ENCODE data around the gene SPRR2G. TPM values are rescaled to one million over a fixed set of nuclear protein-coding genes. Genes with fewer than 3 reads are reported as not detected.

SPRR2G gene
- polyA plus RNA-seq, 2 of the 4 experiments (the other 2 are of a cell fraction) = not detected

- ChIA-PET POLR2A (no interaction called here), CTCF (interaction anchor here (1.0 kb wide), 1 partner anchor 196 kb away, joined by 3 read pairs; no protein-coding TSS in a partner anchor)
- FAIRE-seq = no peak
- no peak overlapping the region for H3K4me3 ChIP-seq
- no peaks in the 10 kb centered on the region for H3K9me3 ChIP-seq
- H3K27ac ChIP-seq = no peak overlapping the region
- no peaks in the 10 kb centered on the region for H3K4me1 ChIP-seq
- no peak for DNase-seq (ENCODE audit: low read depth in 1 of 2, low spot score in 1 of 2)
- WGBS (ENCODE audit: missing lambda C conversion rate) = 13% methylated on average over 3 of the region's 3 CpGs
- no peak for ATAC-seq
- no peak for TF ChIP-seq SREBF2 (IDR thresholded peaks at IDR 0.05)
- TF ChIP-seq NFE2L2 (conservative IDR thresholded peaks at IDR 0.05; ENCODE audit: low read length) = no peak
- TF ChIP-seq MYC (IDR thresholded peaks at IDR 0.05; ENCODE audit: borderline replicate concordance, low read length) = no peak
- TF ChIP-seq POLR2A (IDR thresholded peaks at IDR 0.05; ENCODE audit: low read length) = no peak
- no peak for TF ChIP-seq POLR2AphosphoS2 (conservative IDR thresholded peaks at IDR 0.05; ENCODE audit: low read length)
- no peak for TF ChIP-seq HDAC2 (IDR thresholded peaks at IDR 0.05)
- TF ChIP-seq TFCP2L1 (CRISPR knock-in tag; IDR thresholded peaks at IDR 0.05) = no peak
- TF ChIP-seq ZSCAN20 (CRISPR knock-in tag; IDR thresholded peaks at IDR 0.05) = no peak
- TF ChIP-seq FOSB (CRISPR knock-in tag; IDR thresholded peaks at IDR 0.05) = no peak
- TF ChIP-seq JUNB (IDR thresholded peaks at IDR 0.05) = no peak
- no peak for TF ChIP-seq PBX3 (IDR thresholded peaks at IDR 0.05)
- no peak for TF ChIP-seq NR3C1 (IDR thresholded peaks at IDR 0.05)
- no peak for TF ChIP-seq CHD2 (IDR thresholded peaks at IDR 0.05; ENCODE audit: low read length, partially characterized antibody)
- TF ChIP-seq ZC3H11A (IDR thresholded peaks at IDR 0.05) = no peak
- TF ChIP-seq USF2 (IDR thresholded peaks at IDR 0.05) = no peak
- TF ChIP-seq ELK1 (IDR thresholded peaks at IDR 0.05; ENCODE audit: low read depth, low read length) = no peak
- H3K4me2 ChIP-seq = no peak overlapping the region
These were observed 9.3 kb downstream of the SPRR2G start for GRCh38 chr1:153141377-153141776.

- no peak overlapping the region for H3K27ac ChIP-seq
- ATAC-seq (no peak), FAIRE-seq (no peak), DNase-seq (ENCODE audit: low read depth in 1 of 2, low spot score in 1 of 2) (no peak)
- H3K4me1 ChIP-seq = no peaks in the 10 kb centered on the region
- POLR2A ChIA-PET = no interaction called here
- no peaks in the 10 kb centered on the region for H3K9me3 ChIP-seq
- no peak overlapping the region for H3K4me3 ChIP-seq
- TF ChIP-seq SMC3 (IDR thresholded peaks at IDR 0.05) = no peak
- no peak for TF ChIP-seq HDAC2 (IDR thresholded peaks at IDR 0.05)
- no peak for TF ChIP-seq KDM5A (IDR thresholded peaks at IDR 0.05)
- no peak for TF ChIP-seq NPAS2 (CRISPR knock-in tag; IDR thresholded peaks at IDR 0.05; ENCODE audit: borderline replicate concordance)
- TF ChIP-seq CBX8 (IDR thresholded peaks at IDR 0.05) = no peak
- TF ChIP-seq ZSCAN20 (CRISPR knock-in tag; IDR thresholded peaks at IDR 0.05) = no peak
- CTCF ChIA-PET = interaction anchor here (1.0 to 1.1 kb wide), 2 partner anchors 15 to 195 kb away, joined by 3 to 4 read pairs; no protein-coding TSS in a partner anchor
- no peak overlapping the region for H3K4me2 ChIP-seq
- WGBS (ENCODE audit: missing lambda C conversion rate) = 55% methylated on average over 3 of the region's 3 CpGs
These were observed 10.2 kb downstream of the SPRR2G start for GRCh38 chr1:153140484-153140883.

- WGBS (ENCODE audit: missing lambda C conversion rate) = 0% methylated on average over 2 of the region's 2 CpGs
These were observed 16.9 kb downstream of the SPRR2G start for GRCh38 chr1:153133743-153134142.

More at GRCh38 chr1:153133743-153134142, 16.9 kb downstream of the SPRR2G start:
- ATAC-seq (no peak), FAIRE-seq (no peak), DNase-seq (ENCODE audit: low read depth in 1 of 2, low spot score in 1 of 2) (no peak)
- Histone ChIP-seq H3K9me3 (no peaks in the 10 kb centered on the region), H3K4me2 (no peak overlapping the region), H3K4me1 (no peaks in the 10 kb centered on the region), H3K27ac (no peak overlapping the region), H3K4me3 (no peak overlapping the region)
- ChIA-PET POLR2A (no interaction called here), CTCF (no interaction called here)
- TF ChIP-seq RARB (CRISPR knock-in tag; IDR thresholded peaks at IDR 0.05) (no peak), KDM5A (IDR thresholded peaks at IDR 0.05) (no peak), HOXB5 (CRISPR knock-in tag; IDR thresholded peaks at IDR 0.05) (no peak), RCOR1 (IDR thresholded peaks at IDR 0.05; ENCODE audit: low read depth, low read length) (no peak), ZC3H11A (IDR thresholded peaks at IDR 0.05) (no peak), HMGXB4 (CRISPR knock-in tag; IDR thresholded peaks at IDR 0.05; ENCODE audit: borderline replicate concordance) (no peak), POLR2A (IDR thresholded peaks at IDR 0.05; ENCODE audit: low read length) (no peak), PHF8 (IDR thresholded peaks at IDR 0.05; ENCODE audit: borderline replicate concordance, low read depth) (no peak), MAFK (IDR thresholded peaks at IDR 0.05; ENCODE audit: partially characterized antibody) (no peak), BCL3 (IDR thresholded peaks at IDR 0.05) (no peak), CBX8 (IDR thresholded peaks at IDR 0.05) (no peak), HOXB13 (CRISPR knock-in tag; IDR thresholded peaks at IDR 0.05; ENCODE audit: low read depth) (no peak), PBX3 (IDR thresholded peaks at IDR 0.05) (no peak), POLR2AphosphoS2 (conservative IDR thresholded peaks at IDR 0.05; ENCODE audit: low read length) (no peak)

All from A549 (cell line).